A549 treated with ZK216348 at 1 μM for 4 hours (cell line): Measurements from ENCODE around the gene CAPG. TPM values are rescaled to one million over a fixed set of nuclear protein-coding genes. Genes with fewer than 3 reads are reported as not detected.

Experiments
- total RNA-seq: library from RNA; stranded (reverse); fragments of 200-300 nt; extraction: Qiagen RNA extraction; gene quantifications from 5 replicates; pipeline ENCODE4 v1.2.3, GENCODE V29; 2022; ENCODE audit warnings: low read depth

Gene CAPG
- total RNA-seq: 79.5 to 121 TPM (median 96.2 TPM) in 5 replicates

GRCh38 chr2:85409845-85410583 is at the start of gene CAPG:
Gene CAPG (minus strand): TSS chr2:85410366. CDS start chr2:85402145, 8,221 bp downstream.

GRCh38 chr2:85418132-85419008 is 8.2 kb upstream of the CAPG start, which contains the start of gene SH2D6:
Gene SH2D6 (plus strand): TSS chr2:85418714. CDS start chr2:85429466, 10,752 bp downstream.

GRCh38 chr2:85354286-85355072 is 55.7 kb downstream of the CAPG start, which contains the start of the genes ELMOD3 and RETSAT:
Gene ELMOD3 (plus strand): TSS chr2:85354769. CDS start chr2:85357199, 2,430 bp downstream.
Gene RETSAT (minus strand): TSS chr2:85354528. CDS start chr2:85354507, 21 bp downstream.

Other genes with a start within 250 kb of the CAPG start
- 83.4 to 114 TPM (median 101 TPM) in 5 replicates for gene TGOLN2, start 82.4 kb downstream of the CAPG start, total RNA-seq
- gene RETSAT, start 55.8 kb downstream of the CAPG start, total RNA-seq: 49.5 to 56.9 TPM (median 52.4 TPM) in 5 replicates
- gene ELMOD3, start 55.6 kb downstream of the CAPG start, total RNA-seq: 10.8 to 15.4 TPM (median 12.5 TPM) in 5 replicates
- 0.91 to 1.7 TPM (median 1.2 TPM) in 4 of 5 replicates, not detected in the other for gene SH2D6, start 8.3 kb upstream of the CAPG start, total RNA-seq
- 515 to 543 TPM (median 532 TPM) in 5 replicates for gene MAT2A, start 128.8 kb upstream of the CAPG start, total RNA-seq
- gene GGCX, start 151.1 kb upstream of the CAPG start, total RNA-seq: 32.9 to 50.9 TPM (median 42.8 TPM) in 5 replicates
- gene VAMP8, start 167.2 kb upstream of the CAPG start, total RNA-seq: 14.1 to 23.2 TPM (median 16.8 TPM) in 5 replicates
- gene VAMP5, start 174.1 kb upstream of the CAPG start, total RNA-seq: 0.31 TPM in 1 of 5 replicates, not detected in the others
- gene RNF181, start 185.4 kb upstream of the CAPG start, total RNA-seq: 173 to 202 TPM (median 185 TPM) in 5 replicates
- gene TMEM150A, start 192.3 kb upstream of the CAPG start, total RNA-seq: 10.0 to 16.7 TPM (median 15.3 TPM) in 5 replicates
- gene C2orf68, start 201.7 kb upstream of the CAPG start, total RNA-seq: 22.0 to 33.1 TPM (median 29.1 TPM) in 5 replicates
- 67.5 to 73.6 TPM (median 72.6 TPM) in 5 replicates for gene USP39, start 205.8 kb upstream of the CAPG start, total RNA-seq